Measurements from ENCODE around the gene NFKBIB. TPM values are rescaled to one million over a fixed set of nuclear protein-coding genes. Genes with fewer than 3 reads are reported as not detected.
A peak's percentile ranks its signal among the peaks of the same experiment; 100 is the strongest.

Gene NFKBIB
- polyA plus RNA-seq, 1 of the 3 experiments (the other 2 are of a cell fraction) = 31.8 TPM

DNA sequence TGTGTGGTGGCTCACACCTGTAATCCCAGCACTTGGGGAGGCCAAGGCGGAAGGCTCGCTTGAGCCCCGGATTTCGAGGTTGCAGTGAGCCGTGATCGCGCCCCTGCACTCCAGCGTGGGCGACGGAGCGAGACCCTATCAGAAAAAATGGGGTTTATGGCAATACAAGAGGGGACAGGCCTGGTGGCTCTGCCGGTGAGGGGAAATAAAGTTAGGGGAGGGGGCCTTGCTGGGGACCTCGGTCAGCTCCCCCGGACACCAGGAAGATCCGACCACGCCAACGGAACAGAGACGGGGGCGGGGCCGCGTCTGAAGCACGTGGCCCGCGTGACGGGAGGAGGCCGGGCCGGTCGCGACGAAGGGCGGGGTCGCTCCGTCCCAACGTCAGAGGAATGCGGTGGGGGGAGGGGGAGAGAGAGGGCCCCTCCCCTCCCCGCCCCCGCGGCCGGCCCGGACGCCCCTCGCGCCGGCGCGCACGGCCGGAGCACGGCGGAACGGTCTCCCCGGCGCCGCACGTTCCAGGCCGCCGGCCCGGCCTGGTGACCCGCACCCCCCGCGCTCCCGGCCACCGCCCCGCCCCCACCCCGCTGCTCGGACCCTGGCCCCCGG lies 48.0 kb upstream of the NFKBIB start:
- Histone ChIP-seq H3K27ac (ENCODE audit: low read depth in 2 of 2, low read length in 1 of 2) (peak overlapping the region; percentile 95 to 97), H3K9ac (peak overlapping the region; percentile 97), H3K36me3 (replicated peaks in 1 of 2; ENCODE audit: control insufficient read depth in 1 of 2, insufficient read depth in 2 of 2, low read length in 1 of 2) (peaks cover 11 to 17% of the 10 kb centered on the region in 2 experiments), H2AFZ (ENCODE audit: low read depth) (no peak overlapping the region), H3K9me3 (no peaks in the 10 kb centered on the region), H3K4me2 (peak overlapping the region; percentile 98), H3K4me3 (ENCODE audit: low read depth in 2 of 2, low read length in 1 of 2) (peak overlapping the region; percentile 64 to 87), H3K4me1 (ENCODE audit: control insufficient read depth in 1 of 2, insufficient read depth in 2 of 2, low read depth in 1 of 2, low read length in 1 of 2) (peaks cover 18 to 30% of the 10 kb centered on the region in 2 experiments; a peak in 1 of 4 replicates), H3F3A (replicated peaks; ENCODE audit: insufficient read depth) (peaks cover 20% of the 10 kb centered on the region), H4K20me1 (ENCODE audit: insufficient read depth) (peaks cover 24% of the 10 kb centered on the region), H3K79me2 (ENCODE audit: insufficient read depth) (peaks cover 31% of the 10 kb centered on the region), H3K9me2 (no peaks in the 10 kb centered on the region), H3K27me3 (ENCODE audit: insufficient read depth) (no peaks in the 10 kb centered on the region)
- peak; percentile 95 for DNase-seq
- CTCF ChIA-PET = interaction anchor here (1.1 to 3.3 kb wide), 5 partner anchors 18 to 449 kb away, joined by 3 to 15 read pairs (median 5); partner anchors contain the start of genes FAM98C, MRPS12 and SARS2
- POLR2A ChIA-PET = interaction anchor here (0.6 to 1.9 kb wide), 3 partner anchors 9 to 214 kb away, joined by 3 to 10 read pairs (median 3); no protein-coding TSS in a partner anchor
- 7% methylated on average over 18 of the region's 67 CpGs for WGBS (ENCODE audit: low lambda C conversion rate)
- TF ChIP-seq FOSL2 (IDR thresholded peaks at IDR 0.05; ENCODE audit: borderline replicate concordance, low read depth) (no peak), EZH2phosphoT487 (IDR thresholded peaks at IDR 0.05; ENCODE audit: borderline replicate concordance, low read depth) (no peak), SMC3 (IDR thresholded peaks at IDR 0.05; ENCODE audit: low read depth, low read length) (no peak), RCOR1 (IDR thresholded peaks at IDR 0.05; ENCODE audit: low read length) (no peak), TCF12 (IDR thresholded peaks at IDR 0.05) (no peak), SIN3A (IDR thresholded peaks at IDR 0.05; ENCODE audit: borderline replicate concordance, low read depth, low read length) (peak; percentile 82), RAD21 (IDR thresholded peaks at IDR 0.05; ENCODE audit: low read length) (no peak), GABPA (IDR thresholded peaks at IDR 0.05; ENCODE audit: low read depth) (no peak), NFIC (IDR thresholded peaks at IDR 0.05; ENCODE audit: borderline replicate concordance) (no peak), JUND (IDR thresholded peaks at IDR 0.05) (no peak), YY1 (IDR thresholded peaks at IDR 0.05; ENCODE audit: low read depth) (no peak), EP300 (IDR thresholded peaks at IDR 0.05; ENCODE audit: borderline replicate concordance in 1 of 2, low read depth in 1 of 2, low read length in 1 of 2) (peak in 1 of 2 experiments; percentile 33; a peak in 1 of 4 replicates), GATA2 (CRISPR knock-in tag; IDR thresholded peaks at IDR 0.05) (no peak), FOXJ3 (CRISPR knock-in tag; IDR thresholded peaks at IDR 0.05) (no peak), TAF1 (IDR thresholded peaks at IDR 0.05; ENCODE audit: borderline replicate concordance, low read depth, low read length) (no peak; the same call in 1 of the 2 replicates), RFX5 (IDR thresholded peaks at IDR 0.05; ENCODE audit: low read length) (no peak), ELF1 (IDR thresholded peaks at IDR 0.05) (no peak), TEAD4 (IDR thresholded peaks at IDR 0.05; ENCODE audit: borderline replicate concordance, insufficient read depth) (peak; percentile 58; the same call in 1 of the 2 replicates), CHD2 (IDR thresholded peaks at IDR 0.05; ENCODE audit: low read length, partially characterized antibody) (peak; percentile 93)
- TF ChIP-seq, protein P1, sequence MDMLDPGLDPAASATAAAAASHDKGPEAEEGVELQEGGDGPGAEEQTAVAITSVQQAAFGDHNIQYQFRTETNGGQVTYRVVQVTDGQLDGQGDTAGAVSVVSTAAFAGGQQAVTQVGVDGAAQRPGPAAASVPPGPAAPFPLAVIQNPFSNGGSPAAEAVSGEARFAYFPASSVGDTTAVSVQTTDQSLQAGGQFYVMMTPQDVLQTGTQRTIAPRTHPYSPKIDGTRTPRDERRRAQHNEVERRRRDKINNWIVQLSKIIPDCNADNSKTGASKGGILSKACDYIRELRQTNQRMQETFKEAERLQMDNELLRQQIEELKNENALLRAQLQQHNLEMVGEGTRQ (IDR thresholded peaks at IDR 0.05; ENCODE audit: borderline replicate concordance, low read depth, low read length) = peak; percentile 69; the same call in 1 of the 2 replicates
- TF ChIP-seq, protein P2, sequence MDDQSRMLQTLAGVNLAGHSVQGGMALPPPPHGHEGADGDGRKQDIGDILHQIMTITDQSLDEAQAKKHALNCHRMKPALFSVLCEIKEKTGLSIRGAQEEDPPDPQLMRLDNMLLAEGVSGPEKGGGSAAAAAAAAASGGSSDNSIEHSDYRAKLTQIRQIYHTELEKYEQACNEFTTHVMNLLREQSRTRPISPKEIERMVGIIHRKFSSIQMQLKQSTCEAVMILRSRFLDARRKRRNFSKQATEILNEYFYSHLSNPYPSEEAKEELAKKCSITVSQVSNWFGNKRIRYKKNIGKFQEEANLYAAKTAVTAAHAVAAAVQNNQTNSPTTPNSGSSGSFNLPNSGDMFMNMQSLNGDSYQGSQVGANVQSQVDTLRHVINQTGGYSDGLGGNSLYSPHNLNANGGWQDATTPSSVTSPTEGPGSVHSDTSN (IDR thresholded peaks at IDR 0.05) = no peak
- TF ChIP-seq, protein P3, sequence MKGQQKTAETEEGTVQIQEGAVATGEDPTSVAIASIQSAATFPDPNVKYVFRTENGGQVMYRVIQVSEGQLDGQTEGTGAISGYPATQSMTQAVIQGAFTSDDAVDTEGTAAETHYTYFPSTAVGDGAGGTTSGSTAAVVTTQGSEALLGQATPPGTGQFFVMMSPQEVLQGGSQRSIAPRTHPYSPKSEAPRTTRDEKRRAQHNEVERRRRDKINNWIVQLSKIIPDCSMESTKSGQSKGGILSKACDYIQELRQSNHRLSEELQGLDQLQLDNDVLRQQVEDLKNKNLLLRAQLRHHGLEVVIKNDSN (IDR thresholded peaks at IDR 0.05; ENCODE audit: borderline replicate concordance, low read depth) = peak; percentile 90
- TF ChIP-seq, protein P4, sequence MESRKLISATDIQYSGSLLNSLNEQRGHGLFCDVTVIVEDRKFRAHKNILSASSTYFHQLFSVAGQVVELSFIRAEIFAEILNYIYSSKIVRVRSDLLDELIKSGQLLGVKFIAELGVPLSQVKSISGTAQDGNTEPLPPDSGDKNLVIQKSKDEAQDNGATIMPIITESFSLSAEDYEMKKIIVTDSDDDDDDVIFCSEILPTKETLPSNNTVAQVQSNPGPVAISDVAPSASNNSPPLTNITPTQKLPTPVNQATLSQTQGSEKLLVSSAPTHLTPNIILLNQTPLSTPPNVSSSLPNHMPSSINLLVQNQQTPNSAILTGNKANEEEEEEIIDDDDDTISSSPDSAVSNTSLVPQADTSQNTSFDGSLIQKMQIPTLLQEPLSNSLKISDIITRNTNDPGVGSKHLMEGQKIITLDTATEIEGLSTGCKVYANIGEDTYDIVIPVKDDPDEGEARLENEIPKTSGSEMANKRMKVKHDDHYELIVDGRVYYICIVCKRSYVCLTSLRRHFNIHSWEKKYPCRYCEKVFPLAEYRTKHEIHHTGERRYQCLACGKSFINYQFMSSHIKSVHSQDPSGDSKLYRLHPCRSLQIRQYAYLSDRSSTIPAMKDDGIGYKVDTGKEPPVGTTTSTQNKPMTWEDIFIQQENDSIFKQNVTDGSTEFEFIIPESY (IDR thresholded peaks at IDR 0.05; ENCODE audit: borderline replicate concordance, low read depth) = no peak
- TF ChIP-seq, protein P5, sequence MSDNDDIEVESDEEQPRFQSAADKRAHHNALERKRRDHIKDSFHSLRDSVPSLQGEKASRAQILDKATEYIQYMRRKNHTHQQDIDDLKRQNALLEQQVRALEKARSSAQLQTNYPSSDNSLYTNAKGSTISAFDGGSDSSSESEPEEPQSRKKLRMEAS (IDR thresholded peaks at IDR 0.05; ENCODE audit: low read depth) = peak; percentile 98
- TF ChIP-seq, protein P6, sequence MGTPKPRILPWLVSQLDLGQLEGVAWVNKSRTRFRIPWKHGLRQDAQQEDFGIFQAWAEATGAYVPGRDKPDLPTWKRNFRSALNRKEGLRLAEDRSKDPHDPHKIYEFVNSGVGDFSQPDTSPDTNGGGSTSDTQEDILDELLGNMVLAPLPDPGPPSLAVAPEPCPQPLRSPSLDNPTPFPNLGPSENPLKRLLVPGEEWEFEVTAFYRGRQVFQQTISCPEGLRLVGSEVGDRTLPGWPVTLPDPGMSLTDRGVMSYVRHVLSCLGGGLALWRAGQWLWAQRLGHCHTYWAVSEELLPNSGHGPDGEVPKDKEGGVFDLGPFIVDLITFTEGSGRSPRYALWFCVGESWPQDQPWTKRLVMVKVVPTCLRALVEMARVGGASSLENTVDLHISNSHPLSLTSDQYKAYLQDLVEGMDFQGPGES (IDR thresholded peaks at IDR 0.05; ENCODE audit: low read depth, low read length) = no peak
- TF ChIP-seq, protein P7, sequence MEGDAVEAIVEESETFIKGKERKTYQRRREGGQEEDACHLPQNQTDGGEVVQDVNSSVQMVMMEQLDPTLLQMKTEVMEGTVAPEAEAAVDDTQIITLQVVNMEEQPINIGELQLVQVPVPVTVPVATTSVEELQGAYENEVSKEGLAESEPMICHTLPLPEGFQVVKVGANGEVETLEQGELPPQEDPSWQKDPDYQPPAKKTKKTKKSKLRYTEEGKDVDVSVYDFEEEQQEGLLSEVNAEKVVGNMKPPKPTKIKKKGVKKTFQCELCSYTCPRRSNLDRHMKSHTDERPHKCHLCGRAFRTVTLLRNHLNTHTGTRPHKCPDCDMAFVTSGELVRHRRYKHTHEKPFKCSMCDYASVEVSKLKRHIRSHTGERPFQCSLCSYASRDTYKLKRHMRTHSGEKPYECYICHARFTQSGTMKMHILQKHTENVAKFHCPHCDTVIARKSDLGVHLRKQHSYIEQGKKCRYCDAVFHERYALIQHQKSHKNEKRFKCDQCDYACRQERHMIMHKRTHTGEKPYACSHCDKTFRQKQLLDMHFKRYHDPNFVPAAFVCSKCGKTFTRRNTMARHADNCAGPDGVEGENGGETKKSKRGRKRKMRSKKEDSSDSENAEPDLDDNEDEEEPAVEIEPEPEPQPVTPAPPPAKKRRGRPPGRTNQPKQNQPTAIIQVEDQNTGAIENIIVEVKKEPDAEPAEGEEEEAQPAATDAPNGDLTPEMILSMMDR (IDR thresholded peaks at IDR 0.05) = no peak
